NCI-H146 treated with DMSO at 0.1 percent for 48 hours (cell line): ENCODE data around the gene RAI1.
"Not testable (repeated sequence)": the region's sequence is repeated elsewhere in the genome, so short reads cannot be mapped to it uniquely, and the experiment has no call there.

Experiments used
- DNase-seq: peaks from one replicate; lab custom pipeline; 2025; ENCODE audit not compliant: unreplicated experiment; lab: John Stamatoyannopoulos, UW

RAI1 gene

GRCh38 chr17:17795296-17795695, 114.0 kb downstream of the RAI1 start:
- no peak for DNase-seq

DNA sequence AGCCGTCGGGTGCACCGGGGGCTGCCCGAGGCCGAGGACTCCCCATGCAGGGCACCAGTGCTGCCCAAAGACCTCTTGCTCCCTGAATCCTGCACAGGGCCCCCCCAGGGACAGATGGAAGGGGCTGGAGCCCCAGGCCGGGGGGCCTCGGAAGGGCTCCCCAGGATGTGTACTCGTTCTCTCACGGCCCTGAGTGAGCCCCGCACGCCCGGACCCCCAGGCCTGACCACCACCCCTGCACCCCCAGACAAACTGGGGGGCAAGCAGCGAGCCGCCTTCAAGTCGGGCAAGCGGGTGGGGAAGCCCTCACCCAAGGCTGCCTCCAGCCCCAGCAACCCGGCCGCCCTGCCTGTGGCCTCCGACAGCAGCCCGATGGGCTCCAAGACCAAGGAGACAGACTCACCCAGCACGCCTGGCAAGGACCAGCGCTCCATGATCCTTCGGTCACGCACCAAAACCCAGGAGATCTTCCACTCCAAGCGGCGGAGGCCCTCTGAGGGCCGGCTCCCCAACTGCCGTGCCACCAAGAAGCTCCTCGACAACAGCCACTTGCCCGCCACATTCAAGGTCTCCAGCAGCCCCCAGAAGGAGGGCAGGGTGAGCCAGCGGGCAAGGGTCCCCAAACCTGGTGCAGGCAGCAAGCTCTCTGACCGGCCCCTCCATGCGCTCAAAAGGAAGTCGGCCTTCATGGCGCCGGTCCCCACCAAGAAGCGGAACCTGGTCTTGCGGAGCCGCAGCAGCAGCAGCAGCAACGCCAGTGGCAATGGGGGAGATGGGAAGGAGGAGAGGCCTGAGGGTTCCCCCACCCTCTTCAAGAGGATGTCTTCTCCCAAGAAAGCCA, 114.9 kb downstream of the RAI1 start:
- no peak for DNase-seq

- DNase-seq, result no peak
Observed at GRCh38 chr17:17796787-17797061, 115.5 kb downstream of the RAI1 start.

- DNase-seq, result no peak
Observed at GRCh38 chr17:17797119-17797809, 116.0 kb downstream of the RAI1 start.

GRCh38 chr17:17798010-17798556, 116.8 kb downstream of the RAI1 start:
- no peak for DNase-seq

DNA sequence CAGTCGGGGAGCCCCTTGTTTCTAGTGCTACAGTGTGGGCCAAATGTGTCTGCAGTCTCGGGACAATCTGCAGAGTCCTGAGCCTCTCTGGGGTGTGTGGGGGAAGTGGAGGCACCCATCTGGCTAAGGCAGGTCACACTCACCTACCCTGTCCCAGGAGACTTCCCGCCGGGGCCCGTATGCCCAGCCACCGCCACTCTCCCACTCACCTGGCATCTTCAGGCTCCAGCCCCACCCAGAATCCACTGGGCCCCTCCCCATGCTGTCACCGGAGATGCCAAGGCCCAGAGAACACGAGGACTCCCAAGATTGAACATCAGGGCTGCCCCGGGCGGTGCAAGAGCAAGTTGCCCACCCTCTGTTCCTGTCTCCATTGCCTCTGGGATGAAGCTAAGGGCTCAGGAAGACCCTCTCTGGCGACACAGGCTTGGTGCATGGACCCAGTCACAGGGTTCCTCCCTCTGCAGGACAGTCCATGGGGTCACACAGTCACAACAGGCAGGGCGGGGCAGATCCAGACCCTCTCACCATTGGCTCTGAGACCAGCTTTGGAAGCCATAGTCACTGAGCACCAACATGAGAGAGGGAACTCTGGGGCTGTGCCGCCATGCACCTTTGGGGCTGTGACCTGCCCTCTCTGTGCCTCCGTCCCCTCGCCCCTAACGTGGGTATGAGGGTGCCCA, 117.5 kb downstream of the RAI1 start:
- no peak for DNase-seq

DNA sequence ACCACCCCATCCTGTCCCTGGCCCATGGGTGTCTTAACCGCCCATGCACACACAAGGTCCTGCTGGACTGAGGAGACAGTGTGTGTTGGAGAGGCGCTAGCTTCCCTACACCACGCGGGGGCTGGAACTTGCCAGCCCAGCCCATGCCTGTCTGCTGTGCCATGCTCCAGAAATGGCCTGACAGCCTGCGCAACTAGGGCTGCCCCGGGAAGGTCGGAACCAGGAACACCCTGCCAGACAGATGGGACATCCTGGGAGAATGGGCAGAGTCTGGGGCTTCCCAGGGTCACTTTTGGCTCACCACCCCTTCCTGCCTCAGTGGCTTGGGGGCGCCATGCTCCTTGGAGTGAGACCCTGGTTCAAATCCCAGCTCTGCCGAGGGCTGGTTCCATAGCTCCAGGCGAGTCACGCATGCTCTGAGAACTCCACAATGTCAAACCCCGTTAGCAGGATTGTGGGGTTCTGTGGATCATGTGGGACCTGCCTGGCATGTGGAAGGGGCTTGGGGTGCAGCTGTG, 119.3 kb downstream of the RAI1 start:
- no peak for DNase-seq

DNA sequence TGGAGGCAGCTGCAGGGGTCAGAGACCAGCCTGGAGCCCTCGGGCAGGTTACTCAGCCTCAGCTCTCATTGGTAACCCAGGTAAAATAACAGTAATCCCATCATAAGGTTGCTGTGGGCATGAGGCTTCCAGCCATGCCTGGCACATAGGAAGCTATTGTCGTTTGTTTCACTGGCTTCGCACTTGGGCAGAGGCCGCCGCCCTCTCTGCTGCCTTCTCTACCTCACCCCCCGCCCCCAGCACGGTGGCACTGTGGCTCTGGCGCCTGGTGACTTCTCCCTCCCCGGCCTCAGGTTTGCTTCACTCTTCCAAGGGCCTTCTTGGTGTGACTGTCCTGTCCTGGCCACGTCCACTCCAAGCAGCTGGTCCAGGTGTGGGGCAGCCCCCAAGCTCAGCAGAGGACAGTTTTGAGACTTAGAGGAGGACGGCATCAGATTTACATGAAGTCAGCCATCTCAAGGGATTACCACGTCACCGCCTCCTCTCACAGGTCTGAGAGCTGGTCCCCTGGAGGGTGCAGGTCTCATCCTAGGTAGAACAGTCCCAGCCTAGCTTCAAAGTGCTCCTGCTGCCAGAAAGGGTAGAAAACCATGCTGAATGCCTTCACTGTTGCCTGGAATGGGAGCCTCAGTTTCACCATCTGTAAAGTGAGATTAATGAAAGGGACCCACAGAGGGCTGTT, 120.7 kb downstream of the RAI1 start:
- no peak for DNase-seq

- no peak for DNase-seq
Observed at GRCh38 chr17:17804007-17804406, 122.7 kb downstream of the RAI1 start.

DNA sequence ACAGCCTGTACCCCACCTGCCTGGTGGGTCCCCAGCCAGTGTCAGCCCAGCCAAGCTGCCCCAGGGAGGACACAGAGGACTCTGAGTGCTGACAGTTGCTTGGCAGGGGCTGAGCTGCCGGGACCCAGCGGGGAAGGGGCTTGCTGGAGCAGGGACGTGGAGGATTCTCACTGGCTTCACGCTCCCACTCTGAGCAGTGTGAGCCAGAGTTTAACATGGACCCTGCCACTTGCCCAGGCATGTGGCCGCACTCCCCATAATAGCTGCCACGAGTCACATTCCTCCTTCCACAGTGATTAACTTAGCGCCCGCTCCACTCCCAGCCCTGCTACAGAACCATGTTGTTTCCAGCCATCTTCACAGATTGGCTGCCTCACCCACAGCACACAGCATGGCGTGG, 124.3 kb downstream of the RAI1 start:
- DNase-seq, result no peak

DNA sequence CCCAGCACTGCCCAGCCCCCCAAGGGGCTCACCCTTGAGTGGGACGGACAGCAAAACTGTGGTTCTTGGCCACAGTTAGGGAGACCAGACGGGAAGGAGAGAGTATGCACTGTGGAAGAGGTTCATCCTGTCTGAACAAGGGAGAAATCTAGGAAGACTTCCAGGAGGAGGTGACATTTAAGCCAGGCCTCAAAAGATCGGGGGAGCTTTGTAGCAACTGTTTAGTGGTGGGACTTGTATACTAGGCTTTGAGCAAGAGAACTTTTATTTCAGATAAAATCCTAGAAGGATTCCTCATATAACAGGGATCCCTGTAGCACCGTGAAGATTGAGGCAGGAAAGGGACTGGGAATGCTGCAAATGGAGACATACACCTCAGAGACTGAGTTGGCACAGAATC, 124.8 kb downstream of the RAI1 start:
- DNase-seq, result no peak

DNA sequence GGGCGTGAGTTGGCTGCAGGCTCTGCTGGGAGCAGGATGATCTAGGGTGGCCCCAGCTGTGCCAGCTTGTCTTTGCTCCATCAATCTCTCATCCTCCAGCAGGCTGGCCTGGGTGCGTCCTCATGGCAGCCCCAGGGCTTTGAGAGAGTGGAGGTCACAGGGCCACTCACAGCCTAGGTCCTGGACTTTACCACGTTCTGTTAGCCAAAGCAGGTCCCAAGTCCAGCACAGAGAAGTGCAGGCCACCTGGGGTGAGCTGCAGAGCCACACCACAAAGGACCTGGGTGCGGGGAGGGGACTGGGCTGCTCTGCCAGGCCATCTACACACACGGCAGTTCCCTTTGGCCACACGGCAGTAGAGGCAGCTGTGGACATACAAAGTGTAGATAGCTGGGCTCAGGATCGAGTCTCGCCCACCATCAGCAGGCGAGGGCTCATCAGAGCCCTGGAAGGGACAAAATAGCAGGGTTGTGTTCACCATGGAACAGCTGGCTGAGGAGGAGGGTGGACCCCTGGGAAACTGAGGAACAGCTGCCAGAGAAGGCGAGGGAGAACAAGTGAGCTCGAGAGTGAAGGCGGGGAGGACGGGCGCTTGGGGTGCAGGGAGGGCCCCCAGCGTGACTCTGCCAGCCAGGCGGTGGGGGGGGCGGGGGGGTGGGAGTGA, 125.5 kb downstream of the RAI1 start:
- no peak for DNase-seq

- DNase-seq, result no peak
Observed at GRCh38 chr17:17807440-17807839, 126.2 kb downstream of the RAI1 start.

DNA sequence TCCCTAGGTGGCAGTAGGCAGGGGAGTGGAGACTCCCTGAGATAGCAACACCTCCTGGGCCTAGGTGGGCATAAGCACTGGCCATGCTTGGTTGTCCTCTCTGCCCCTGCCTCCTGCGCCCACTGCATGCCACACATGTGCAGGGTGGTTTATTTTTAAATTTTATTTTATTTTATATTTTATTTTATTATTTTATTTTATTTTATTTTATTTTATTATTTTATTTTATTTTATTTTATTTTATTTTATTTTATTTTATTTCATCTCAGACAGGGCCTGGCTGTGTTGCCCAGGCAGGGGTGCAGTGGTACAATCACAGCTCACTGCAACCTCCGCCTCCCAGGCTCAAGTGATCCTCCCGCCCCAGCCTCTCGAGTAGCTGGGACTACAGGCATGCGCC, 126.9 kb downstream of the RAI1 start:
- not testable (repeated sequence) for DNase-seq

- DNase-seq, result no peak
Observed at GRCh38 chr17:17808706-17809432, 127.6 kb downstream of the RAI1 start.

DNA sequence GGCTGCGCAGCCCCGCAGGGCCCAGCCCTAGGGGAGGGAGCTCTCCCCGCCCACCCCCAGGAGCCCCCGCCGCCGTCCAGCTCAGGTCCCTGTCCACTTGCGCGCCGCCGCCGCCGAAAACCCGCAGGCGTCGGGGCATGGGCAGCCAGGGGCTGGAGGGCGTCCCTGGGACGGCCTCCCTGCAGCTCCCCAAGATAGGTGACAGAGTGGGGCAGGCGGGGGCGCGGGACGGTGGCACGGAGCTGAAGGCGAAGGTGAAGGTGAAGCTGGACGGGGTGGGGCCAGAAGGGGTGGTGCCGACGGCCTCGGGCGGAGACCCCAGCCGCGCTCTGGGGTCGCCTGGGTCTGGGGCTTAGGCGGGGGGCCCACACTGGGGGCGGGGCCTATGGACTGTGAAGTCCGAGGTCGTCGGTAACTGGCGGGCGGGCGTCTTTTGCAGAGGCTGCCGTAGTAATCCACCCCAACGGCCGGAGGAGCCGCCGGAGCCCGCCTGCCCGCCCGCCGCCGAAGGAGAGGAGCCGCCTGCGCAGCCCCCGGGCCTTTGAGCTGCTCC, 128.3 kb downstream of the RAI1 start:
- no peak for DNase-seq

DNA sequence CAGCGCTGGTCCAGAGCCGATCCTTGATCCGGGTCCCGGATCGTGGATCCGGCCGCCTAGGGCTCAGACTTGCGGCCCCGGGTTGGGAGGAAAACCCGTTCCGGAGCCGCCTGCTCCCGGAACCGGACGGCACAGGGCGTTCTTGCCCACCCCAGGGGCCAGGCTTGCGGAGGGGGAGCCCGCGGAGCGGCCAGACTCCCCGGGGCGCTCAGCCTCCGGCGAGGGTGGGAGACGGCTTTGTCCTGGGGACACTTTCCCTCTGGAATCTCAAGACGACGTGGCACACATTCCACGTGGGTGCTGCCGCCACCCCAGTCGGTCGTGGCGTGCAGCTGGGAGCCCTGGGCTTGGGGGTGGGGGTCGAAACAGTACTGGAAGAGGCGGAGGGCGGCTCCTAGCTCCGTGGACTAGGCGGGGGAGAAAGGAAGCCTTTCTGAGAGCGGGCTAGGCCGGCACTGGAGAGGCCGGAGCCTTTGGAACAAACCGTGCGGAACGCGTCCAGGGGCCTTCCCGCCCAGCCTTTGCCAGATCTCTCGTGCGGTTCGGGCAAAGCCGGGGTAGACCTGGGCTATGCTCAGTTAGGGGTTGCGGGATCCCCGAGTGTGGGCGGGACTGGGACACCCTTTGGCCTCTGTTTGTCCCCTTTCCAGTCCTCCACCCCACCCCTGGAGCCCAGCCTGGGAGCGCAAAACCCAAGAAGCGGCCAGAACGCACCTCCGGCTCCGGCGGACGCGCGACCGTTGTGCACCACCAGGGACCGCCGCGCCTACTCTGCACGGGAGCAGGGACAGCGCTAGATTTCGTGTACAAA, 129.0 kb downstream of the RAI1 start:
- no peak for DNase-seq

DNA sequence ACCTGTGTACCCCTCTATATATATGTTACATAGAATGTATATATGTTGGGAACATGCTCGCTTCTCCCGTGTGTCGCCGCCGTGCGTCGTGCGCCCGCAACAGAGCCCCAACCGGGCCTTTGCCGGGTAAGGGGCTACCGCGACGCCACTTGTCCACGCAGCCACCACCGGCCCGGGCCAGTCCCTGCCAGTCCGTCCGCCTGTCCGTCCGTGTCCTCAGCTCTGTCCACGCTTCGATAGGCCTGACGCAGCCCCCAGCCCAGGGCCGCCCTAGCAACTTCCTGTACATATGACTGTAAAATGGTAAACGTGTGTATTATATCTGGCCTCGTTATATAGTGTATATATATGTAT, 129.6 kb downstream of the RAI1 start:
- DNase-seq, result no peak
